Muscle layer of colon (tissue), 2 donors: ENCODE results near the gene ADIPOR1.
"Not testable (repeated sequence)": the region's sequence is repeated elsewhere in the genome, so short reads cannot be mapped to it uniquely, and the experiment has no call there.

Experiments used
- H3K27ac ChIP-seq: one replicate; pipeline ENCODE4 v1.7.0; 2013; ENCODE audit warnings: low read depth, mild to moderate bottlenecking, low read length, moderate library complexity
- H3K27me3 ChIP-seq, 2 donors: one replicate each; pipeline ENCODE4 v1.7.0; 2013; ENCODE audit warnings: low read length in 2 of 2, mild to moderate bottlenecking in 2 of 2; ENCODE audit not compliant: insufficient read depth in 2 of 2, control insufficient read depth in 1 of 2
- H3K36me3 ChIP-seq: one replicate; pipeline ENCODE4 v1.7.0; 2013; ENCODE audit warnings: mild to moderate bottlenecking, low read length; ENCODE audit not compliant: insufficient read depth
- H3K4me1 ChIP-seq: one replicate; pipeline ENCODE4 v1.7.0; 2013; ENCODE audit warnings: mild to moderate bottlenecking, low read length; ENCODE audit not compliant: insufficient read depth
- H3K4me3 ChIP-seq, 2 donors: one replicate each; pipeline ENCODE4 v1.7.0; 2013; ENCODE audit warnings: low read length in 2 of 2, low read depth in 1 of 2, mild to moderate bottlenecking in 1 of 2, moderate library complexity in 1 of 2
- H3K9ac ChIP-seq: one replicate; pipeline ENCODE4 v1.7.0; 2013; ENCODE audit warnings: low read length
- H3K9me3 ChIP-seq: one replicate; pipeline ENCODE4 v1.7.0; 2013; ENCODE audit warnings: mild to moderate bottlenecking, low read length
- donor health status: abdominal sarcoma.
- donor health status: Adenocarcinoma of cecum.

Gene ADIPOR1

DNA sequence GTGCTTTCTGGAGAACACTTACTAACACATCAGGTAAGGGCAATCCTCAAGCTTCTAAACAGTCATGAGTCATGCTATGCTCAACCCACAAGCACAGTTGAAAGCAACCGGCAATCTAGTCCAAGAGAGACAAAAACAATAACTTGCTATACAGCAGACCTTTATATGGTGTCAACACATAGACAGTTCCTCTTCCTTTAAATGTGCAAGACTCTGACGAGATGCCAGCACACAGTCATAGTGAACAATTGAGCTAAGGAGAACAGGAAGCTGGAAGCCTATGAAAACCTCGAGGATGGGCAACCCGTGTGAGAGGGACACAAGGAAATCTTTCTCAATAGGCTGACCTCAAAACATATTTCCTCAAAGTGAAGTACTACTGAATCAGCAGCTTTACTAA, 5.3 kb downstream of the ADIPOR1 start:
- Histone ChIP-seq H3K4me3 (no peak overlapping the region), H3K36me3 (peaks cover 27% of the 10 kb centered on the region), H3K9me3 (no peaks in the 10 kb centered on the region), H3K9ac (no peak overlapping the region), H3K27me3 (no peaks in the 10 kb centered on the region), H3K27ac (no peak overlapping the region), H3K4me1 (peaks cover 25% of the 10 kb centered on the region)

DNA sequence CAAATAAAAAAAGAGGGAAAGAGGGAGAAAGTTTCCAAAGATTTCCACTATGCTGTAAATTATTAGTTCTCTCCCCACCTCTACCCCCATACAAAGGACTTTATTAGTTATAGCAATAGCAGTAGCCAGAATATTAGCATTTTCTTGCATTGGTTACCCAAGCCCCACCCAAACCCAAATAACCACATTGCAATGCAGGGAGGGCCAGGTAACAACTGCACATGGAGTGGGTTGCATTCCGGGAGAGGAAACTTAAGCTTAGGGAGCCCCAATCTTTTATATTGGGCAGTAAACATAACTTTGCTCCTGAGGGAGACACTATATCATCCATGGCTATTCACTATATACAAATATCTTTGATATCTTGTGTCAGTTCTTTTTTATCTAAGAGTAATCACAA, 6.0 kb downstream of the ADIPOR1 start:
- Histone ChIP-seq H3K9me3 (no peaks in the 10 kb centered on the region), H3K27me3 (no peaks in the 10 kb centered on the region), H3K27ac (no peak overlapping the region), H3K36me3 (peaks cover 31% of the 10 kb centered on the region), H3K4me3 (no peak overlapping the region), H3K4me1 (peaks cover 20% of the 10 kb centered on the region), H3K9ac (no peak overlapping the region)

DNA sequence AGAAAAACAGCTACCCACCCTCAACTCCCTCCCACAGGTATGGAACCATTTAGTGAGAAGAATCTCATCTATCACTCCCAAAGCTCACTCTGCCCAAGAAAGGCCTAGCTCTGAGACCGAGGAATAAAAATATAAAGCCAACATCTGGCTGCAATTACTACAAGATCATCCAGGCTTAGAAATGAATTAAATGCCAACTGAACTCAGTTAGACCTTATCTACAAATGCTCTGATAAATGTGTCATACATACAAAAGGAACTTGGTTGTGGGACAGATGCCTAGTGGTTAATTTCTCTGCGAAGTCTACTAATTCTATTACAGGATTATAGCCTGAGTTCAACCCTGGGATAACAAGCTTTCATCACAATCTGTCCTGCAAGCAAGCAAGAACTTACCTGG, 6.7 kb downstream of the ADIPOR1 start:
- Histone ChIP-seq H3K4me1 (peaks cover 13% of the 10 kb centered on the region), H3K4me3 (no peak overlapping the region), H3K9ac (no peak overlapping the region), H3K27ac (no peak overlapping the region), H3K27me3 (no peaks in the 10 kb centered on the region), H3K36me3 (peaks cover 35% of the 10 kb centered on the region), H3K9me3 (no peaks in the 10 kb centered on the region)

DNA sequence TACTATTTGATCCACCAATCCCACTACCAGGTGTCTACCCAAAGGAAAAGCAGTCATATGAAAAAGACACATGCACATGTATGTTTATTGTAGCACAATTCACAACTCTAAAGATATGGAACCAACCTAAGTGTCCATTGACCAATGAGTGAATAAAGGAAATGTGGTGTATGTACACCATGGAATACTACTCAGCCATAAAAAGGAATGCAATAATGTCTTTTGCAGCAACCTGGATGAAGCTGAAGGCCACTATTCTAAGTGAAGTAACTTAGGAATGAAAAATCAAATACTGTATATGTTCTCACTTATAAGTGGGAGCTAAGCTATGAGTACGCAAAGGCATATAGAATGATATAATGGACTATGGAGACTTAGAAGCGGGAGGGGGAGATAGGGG, 12.6 kb downstream of the ADIPOR1 start:
- Histone ChIP-seq H3K27ac (no peak overlapping the region), H3K9me3 (no peaks in the 10 kb centered on the region), H3K9ac (no peak overlapping the region), H3K36me3 (peaks cover 83% of the 10 kb centered on the region), H3K27me3 (no peaks in the 10 kb centered on the region), H3K4me3 (no peak overlapping the region), H3K4me1 (no peaks in the 10 kb centered on the region)

DNA sequence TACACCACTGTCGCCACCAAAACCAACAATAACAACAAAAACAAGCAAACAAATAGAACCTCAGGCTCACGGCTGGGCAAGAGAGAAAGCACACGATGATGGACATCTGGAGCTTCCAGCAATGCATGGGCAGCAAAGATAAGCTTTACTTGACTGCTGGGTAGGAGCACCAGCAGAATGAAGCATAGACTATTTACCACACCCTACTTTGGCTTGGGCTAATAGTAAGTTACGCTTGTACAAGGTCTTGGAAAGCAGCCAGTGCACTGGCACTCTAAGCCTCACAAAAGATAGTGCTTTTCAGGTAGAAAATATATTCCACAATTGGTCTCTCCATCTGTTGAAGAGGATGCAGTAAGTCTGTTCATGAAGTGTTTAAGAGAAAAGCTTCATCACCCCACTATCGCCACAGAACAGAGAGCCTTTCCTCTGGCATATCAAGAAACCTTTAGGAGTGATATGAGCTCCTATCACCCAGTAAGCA, 13.6 kb downstream of the ADIPOR1 start:
- Histone ChIP-seq H3K27me3 (no peaks in the 10 kb centered on the region), H3K36me3 (peaks cover 76% of the 10 kb centered on the region)

DNA sequence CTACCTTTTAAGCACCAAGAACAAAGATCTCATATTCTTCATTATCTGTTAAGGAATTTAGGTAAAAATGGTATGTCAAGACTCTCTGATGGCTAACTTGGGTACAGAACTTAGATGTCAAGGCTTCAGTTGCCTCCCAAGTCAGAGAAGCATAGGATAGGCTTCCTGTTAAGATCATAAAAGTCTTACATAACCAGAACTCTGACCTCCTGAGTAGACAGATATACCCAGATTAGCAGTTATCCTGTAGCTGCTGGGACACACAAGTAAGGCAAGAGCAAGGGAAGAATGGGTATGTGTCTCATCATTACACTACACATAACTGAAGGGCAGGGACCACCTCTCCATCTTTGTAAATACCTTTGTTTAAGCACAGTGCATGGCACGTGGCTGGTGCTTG, 15.7 kb downstream of the ADIPOR1 start:
- H3K9ac ChIP-seq = no peak overlapping the region
- H3K27me3 ChIP-seq = no peaks in the 10 kb centered on the region
- H3K9me3 ChIP-seq = no peaks in the 10 kb centered on the region
- no peak overlapping the region for H3K27ac ChIP-seq
- H3K4me1 ChIP-seq = no peaks in the 10 kb centered on the region
- peaks cover 57% of the 10 kb centered on the region for H3K36me3 ChIP-seq
- no peak overlapping the region for H3K4me3 ChIP-seq

More for the DNA sequence above, 13.6 kb downstream of the ADIPOR1 start:
- Histone ChIP-seq H3K9me3 (no peaks in the 10 kb centered on the region), H3K4me3 (no peak overlapping the region), H3K4me1 (no peaks in the 10 kb centered on the region), H3K9ac (no peak overlapping the region), H3K27ac (no peak overlapping the region)

DNA sequence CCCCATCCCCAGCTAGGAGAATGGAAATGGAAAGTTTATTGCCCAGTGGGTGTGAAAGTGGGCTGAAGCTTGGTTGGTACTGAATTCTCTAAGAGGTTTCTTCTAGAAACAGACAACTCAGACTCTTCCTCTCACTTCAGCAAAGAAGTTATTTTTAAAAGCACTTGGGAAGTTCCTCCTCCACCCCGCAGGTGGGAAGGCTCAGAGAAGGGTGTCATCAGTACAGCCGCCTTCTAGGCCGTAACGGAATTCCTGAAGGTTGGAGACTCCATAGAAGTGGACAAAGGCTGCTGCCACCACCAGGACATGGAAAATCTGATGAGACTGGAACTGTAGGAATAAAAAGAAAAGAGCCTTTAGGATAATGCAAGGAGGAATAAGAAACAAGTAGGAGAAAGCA, 16.7 kb downstream of the ADIPOR1 start:
- Histone ChIP-seq H3K27me3 (no peaks in the 10 kb centered on the region), H3K9me3 (no peaks in the 10 kb centered on the region), H3K27ac (no peak overlapping the region), H3K4me1 (no peaks in the 10 kb centered on the region), H3K36me3 (peaks cover 52% of the 10 kb centered on the region), H3K9ac (no peak overlapping the region), H3K4me3 (no peak overlapping the region)

DNA sequence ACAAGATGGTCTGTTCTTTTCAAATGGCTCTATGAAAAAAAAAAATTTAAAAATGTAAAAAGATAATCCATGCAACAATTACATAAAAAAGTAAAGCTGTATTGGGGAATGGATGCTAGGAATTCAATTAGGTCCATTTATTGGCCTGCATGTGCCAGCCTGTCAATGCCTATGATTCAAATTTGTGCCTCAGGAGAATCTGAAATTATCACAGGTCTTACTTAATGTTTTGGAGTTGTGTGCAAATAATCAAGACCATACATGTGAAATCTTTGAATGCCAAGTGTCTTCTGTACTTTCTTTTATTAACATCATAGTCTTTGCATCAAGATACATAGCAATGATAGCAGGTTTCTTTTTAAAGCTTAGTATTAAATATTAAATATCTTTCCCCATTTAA, 17.6 kb downstream of the ADIPOR1 start:
- Histone ChIP-seq H3K36me3 (peaks cover 46% of the 10 kb centered on the region), H3K4me3 (no peak overlapping the region), H3K27me3 (no peaks in the 10 kb centered on the region), H3K4me1 (no peaks in the 10 kb centered on the region), H3K9me3 (no peaks in the 10 kb centered on the region), H3K27ac (no peak overlapping the region), H3K9ac (no peak overlapping the region)

DNA sequence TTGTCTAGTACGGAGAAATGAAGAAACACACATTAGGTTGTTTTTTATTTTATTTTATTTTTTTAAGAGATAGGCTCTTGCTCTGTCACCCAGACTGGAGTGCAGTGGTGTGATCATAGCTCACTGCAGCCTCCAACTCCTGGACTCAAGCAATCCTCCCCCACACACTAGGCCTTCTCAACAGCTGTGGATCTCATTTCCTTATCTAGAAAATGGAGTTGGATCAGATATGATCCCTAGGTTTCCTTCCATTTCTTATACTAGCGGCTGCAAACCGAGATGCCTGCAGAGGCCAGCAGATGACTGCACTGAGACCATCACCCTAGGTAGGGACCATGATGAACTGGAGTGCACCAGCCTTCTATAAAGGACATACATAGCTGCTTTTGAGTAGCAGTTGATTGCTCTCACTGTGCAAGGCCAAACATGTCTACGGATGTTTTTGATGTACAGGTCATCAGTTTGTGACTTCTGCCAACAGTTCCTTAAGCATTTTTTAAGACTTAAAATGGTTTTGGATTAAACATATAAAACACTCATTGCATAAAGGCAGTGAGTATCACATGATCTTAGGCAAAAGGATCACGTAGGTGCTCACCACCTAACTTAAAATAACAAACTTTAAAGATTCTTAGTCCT, 19.7 kb downstream of the ADIPOR1 start:
- no peaks in the 10 kb centered on the region for H3K4me1 ChIP-seq
- no peaks in the 10 kb centered on the region for H3K27me3 ChIP-seq
- H3K36me3 ChIP-seq = peaks cover 25% of the 10 kb centered on the region
- H3K9me3 ChIP-seq = no peaks in the 10 kb centered on the region
- H3K27ac ChIP-seq = no peak overlapping the region
- no peak overlapping the region for H3K4me3 ChIP-seq
- no peak overlapping the region for H3K9ac ChIP-seq

DNA sequence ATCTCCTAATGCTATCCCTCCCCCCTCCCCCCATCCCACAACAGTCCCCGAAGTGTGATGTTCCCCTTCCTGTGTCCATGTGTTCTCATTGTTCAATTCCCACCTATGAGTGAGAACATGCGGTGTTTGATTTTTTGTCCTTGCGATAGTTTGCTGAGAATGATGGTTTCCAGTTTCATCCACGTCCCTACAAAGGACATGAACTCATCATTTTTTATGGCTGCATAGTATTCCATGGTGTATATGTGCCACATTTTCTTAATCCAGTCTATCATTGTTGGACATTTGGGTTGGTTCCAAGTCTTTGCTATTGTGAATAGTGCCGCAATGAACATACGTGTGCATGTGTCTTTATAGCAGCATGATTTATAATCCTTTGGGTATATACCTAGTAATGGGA, 21.7 kb downstream of the ADIPOR1 start:
- H3K9me3 ChIP-seq, H3K27me3 ChIP-seq, H3K4me3 ChIP-seq, H3K4me1 ChIP-seq, H3K36me3 ChIP-seq, H3K27ac ChIP-seq, H3K9ac ChIP-seq: not testable (repeated sequence)

DNA sequence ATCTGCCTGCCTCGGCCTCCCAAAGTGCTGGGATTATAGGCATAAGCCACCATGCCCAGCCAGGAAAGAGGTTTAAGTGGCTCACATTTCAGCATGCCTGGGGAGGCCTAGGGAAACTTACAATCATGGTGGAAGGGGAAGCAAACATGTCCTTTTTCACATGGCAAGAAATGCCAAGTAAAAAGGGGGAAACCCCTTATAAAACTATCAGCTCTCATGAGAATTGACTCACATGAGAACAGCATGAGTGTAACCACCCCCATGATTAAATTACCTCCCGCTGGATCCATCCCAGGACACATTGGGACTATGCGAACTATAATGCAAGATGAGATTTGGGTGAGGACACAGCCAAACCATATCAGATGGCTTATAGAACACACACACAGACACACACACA, 22.3 kb downstream of the ADIPOR1 start:
- Histone ChIP-seq H3K4me1 (no peaks in the 10 kb centered on the region), H3K9ac (no peak overlapping the region), H3K36me3 (peaks cover 4% of the 10 kb centered on the region), H3K4me3 (no peak overlapping the region), H3K9me3 (no peaks in the 10 kb centered on the region), H3K27me3 (no peaks in the 10 kb centered on the region), H3K27ac (no peak overlapping the region)

DNA sequence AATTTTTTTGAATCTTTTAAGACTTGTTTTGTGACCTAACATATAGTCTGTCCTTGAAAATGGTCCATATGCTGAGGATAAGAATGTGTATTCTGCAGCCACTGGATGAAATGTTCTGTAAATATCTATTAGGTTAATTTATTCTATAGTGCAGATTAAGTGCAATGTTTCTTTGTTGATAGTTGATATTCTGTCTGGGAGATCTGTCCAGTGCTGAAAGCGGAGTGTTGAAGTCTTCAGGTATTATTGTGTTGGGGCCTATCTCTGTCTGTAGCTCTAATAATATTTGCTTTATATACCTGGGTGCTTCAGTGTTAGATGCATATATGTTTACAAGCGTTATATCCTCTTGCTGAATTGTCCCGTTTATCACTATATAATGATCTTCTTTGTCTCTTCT, 23.4 kb downstream of the ADIPOR1 start:
- Histone ChIP-seq H3K27me3 (no peaks in the 10 kb centered on the region), H3K27ac (no peak overlapping the region), H3K36me3 (no peaks in the 10 kb centered on the region), H3K4me3 (no peak overlapping the region), H3K4me1 (no peaks in the 10 kb centered on the region), H3K9me3 (no peaks in the 10 kb centered on the region), H3K9ac (no peak overlapping the region)
